Activated naive CD4-positive, alpha-beta T cell treated with anti-CD3 and anti-CD28 coated beads for 36 hours (primary cell): Measurements from ENCODE around the gene SKIC8. TPM values are rescaled to one million over a fixed set of nuclear protein-coding genes. Genes with fewer than 3 reads are reported as not detected.
A peak's percentile ranks its signal among the peaks of the same experiment; 100 is the strongest.

Source experiments
- CTCF ChIA-PET: fragments of 350-600 bp; sonication (Branson Sonifier 250); formaldehyde crosslinking; loops from one replicate; lab custom pipeline; 2021; ENCODE audit warnings: antibody characterized with exemption; lab: Charles Lee
- DNase-seq: peaks from one replicate; pipeline ENCODE4 v3.0.0-alpha.2; 2020
- H3K27ac Mint-ChIP-seq: one replicate; pipeline ENCODE4 v1.8.0; 2021; ENCODE audit warnings: mild to moderate bottlenecking, mixed read lengths
- H3K27me3 Mint-ChIP-seq: one replicate; pipeline ENCODE4 v1.8.0; 2021; ENCODE audit warnings: low read depth, mixed read lengths
- H3K36me3 Mint-ChIP-seq: one replicate; pipeline ENCODE4 v1.8.0; 2021; ENCODE audit warnings: low read depth, mixed read lengths
- H3K4me1 Mint-ChIP-seq: one replicate; pipeline ENCODE4 v1.8.0; 2021; ENCODE audit warnings: low read depth, mixed read lengths
- H3K4me3 Mint-ChIP-seq: one replicate; pipeline ENCODE4 v1.8.0; 2021; ENCODE audit warnings: mild to moderate bottlenecking, moderate library complexity, mixed read lengths
- H3K9me3 Mint-ChIP-seq: one replicate; pipeline ENCODE4 v1.8.0; 2021; ENCODE audit warnings: mixed read lengths
- intact Hi-C: fragments of 100-400 bp; cut with micrococcal nuclease; formaldehyde crosslinking; loops from one replicate; pipeline ENCODE4 v1.15.1; 2023
- total RNA-seq, 2 experiments: library from RNA; stranded (reverse); gene quantifications; one replicate each; pipeline ENCODE4 v1.2.3, GENCODE V29; 2021

The SKIC8 gene
- total RNA-seq, 2 experiments from 2014 or later, result 44.2 to 46.9 TPM

DNA sequence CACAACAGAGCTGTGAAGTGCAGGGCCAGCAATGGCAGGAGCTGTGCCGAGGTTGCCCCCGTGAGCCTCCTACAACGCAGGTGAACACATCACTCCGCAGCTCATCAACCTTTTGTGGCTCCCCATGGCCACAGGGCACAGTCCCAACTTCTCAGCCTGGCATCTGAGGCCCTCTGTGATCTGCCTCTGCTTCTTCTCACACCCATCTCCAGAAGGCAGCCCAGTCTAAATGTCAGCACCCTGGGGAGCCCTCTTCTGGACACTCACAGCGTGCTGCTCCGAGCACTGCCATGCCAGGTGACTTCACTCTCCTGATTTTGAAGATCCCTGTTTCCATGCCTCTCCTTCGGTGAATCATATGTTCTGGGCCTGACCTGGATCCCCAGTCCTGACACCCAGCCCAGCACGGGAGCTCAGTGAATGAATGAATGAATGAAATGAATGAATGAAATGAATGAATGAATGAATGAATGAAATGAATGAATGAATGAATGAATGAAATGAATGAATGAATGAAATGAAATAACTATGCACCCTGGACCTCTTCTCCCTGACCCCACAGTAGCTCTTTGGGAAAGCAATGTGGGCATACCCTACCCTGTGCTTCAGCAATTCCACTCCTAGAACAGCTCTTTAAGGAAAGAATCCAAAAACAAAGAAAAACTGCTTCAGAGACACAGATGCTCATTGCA is 17.9 kb upstream of the SKIC8 start:
- no peak for DNase-seq

DNA sequence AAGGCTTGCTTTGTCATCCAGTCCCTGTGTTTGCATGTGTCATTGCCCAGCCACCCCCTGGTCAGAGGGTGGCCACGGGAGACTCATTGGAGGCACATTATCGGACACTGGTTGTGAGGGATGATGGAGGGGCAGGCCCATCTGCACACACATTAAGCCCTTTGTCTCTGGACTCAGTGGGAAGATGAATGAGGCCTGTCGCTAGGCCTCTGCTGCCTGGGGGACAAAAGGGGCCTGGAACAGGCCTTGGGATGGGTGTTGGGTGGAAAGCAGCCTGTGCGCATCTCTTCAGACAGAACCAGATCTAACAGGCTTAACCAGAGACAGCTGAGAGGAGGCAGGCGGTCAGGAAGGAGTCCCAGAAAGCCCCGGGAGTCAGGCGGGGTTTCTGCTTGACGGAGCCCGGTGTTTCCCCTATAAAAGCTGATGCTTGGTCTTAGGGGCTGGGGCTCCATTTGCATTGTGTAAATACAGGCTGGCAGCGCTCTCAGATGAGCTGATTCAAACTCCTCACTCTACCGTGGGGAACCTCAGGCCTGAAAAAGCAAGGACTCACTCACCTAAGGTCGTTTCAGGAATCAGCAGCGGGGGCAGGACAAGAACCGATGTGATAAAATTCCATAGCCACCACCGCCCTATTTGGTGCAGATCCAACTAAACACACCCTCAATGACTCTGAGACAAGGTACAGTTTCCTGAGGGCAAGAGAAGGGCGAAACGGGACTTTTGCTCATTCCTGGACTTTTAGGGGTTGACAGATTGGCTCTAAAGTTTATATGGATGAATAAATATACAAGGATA is 17.1 kb upstream of the SKIC8 start:
- intact Hi-C loops, result no loop called here
- no peak overlapping the region for H3K4me3 Mint-ChIP-seq
- CTCF ChIA-PET, result no interaction called here
- no peaks in the 10 kb centered on the region for H3K27me3 Mint-ChIP-seq
- H3K27ac Mint-ChIP-seq, result no peak overlapping the region
- no peaks in the 10 kb centered on the region for H3K9me3 Mint-ChIP-seq
- no peaks in the 10 kb centered on the region for H3K4me1 Mint-ChIP-seq
- H3K36me3 Mint-ChIP-seq, result no peaks in the 10 kb centered on the region
- DNase-seq, result no peak

More for the DNA sequence above, 17.9 kb upstream of the SKIC8 start:
- Mint-ChIP-seq H3K36me3 (no peaks in the 10 kb centered on the region), H3K9me3 (no peaks in the 10 kb centered on the region), H3K4me1 (no peaks in the 10 kb centered on the region), H3K27ac (no peak overlapping the region), H3K4me3 (no peak overlapping the region), H3K27me3 (no peaks in the 10 kb centered on the region)
- intact Hi-C loops, result no loop called here
- CTCF ChIA-PET, result interaction anchor here (0.9 kb wide), 1 partner anchor 31 kb away, joined by 3 read pairs; no protein-coding TSS in a partner anchor

DNA sequence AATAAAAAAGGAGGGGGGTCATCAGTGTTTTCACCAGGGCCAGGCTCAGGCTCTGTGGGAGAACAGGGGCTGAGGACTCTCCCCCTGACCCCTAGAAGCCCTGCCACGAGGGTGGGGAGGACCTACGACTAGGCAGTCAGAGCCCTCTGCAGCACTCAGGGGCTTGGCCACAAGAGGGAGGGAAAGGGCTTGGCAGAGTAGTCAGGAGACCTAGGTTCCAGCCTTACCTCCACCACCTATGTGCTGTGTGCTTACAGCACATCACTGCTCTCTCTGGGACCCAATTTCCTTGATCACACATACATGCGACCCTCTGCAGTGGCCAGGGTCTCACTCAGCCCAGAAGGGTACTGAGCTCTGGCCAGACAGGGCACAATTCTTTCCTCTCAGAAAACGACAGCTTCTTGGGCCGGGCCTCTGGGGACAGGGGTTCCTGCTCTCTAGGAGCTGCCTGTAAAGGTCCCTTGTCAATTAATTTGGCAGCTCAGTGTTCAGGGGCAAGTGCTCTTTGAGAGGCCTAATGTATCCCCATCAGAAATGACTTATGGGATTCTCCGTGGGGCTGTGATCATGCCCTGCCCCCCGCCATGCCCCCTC is 16.4 kb upstream of the SKIC8 start:
- intact Hi-C loops, result no loop called here
- Mint-ChIP-seq H3K4me1 (no peaks in the 10 kb centered on the region), H3K27me3 (no peaks in the 10 kb centered on the region)

DNA sequence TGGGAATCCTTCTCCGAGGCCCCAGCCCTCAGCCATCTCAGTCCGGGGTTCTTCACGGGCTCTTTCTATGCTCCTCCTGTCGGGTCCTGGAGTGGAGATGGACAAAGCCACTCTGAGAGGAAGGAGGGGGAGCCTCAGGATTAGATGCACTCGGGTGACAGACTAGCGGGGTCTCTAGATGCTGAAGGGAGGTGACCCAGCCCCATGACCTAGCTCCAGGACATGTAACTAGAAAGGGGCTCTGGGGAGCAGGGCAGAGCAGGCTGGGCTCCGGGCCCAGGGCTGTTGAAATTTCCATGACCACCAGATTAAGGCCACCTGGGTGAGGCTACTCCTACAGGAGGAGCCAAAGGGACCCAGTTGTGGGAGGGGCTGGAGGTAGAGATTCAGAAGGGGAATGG is 14.8 kb upstream of the SKIC8 start:
- CTCF ChIA-PET, result no interaction called here
- H3K36me3 Mint-ChIP-seq, result no peaks in the 10 kb centered on the region
- intact Hi-C loops, result no loop called here
- DNase-seq, result no peak
- H3K4me3 Mint-ChIP-seq, result no peak overlapping the region
- H3K27ac Mint-ChIP-seq, result no peak overlapping the region
- no peaks in the 10 kb centered on the region for H3K9me3 Mint-ChIP-seq
- H3K4me1 Mint-ChIP-seq, result no peaks in the 10 kb centered on the region
- H3K27me3 Mint-ChIP-seq, result no peaks in the 10 kb centered on the region

More for the DNA sequence above, 16.4 kb upstream of the SKIC8 start:
- Mint-ChIP-seq H3K9me3 (no peaks in the 10 kb centered on the region), H3K4me3 (no peak overlapping the region), H3K36me3 (no peaks in the 10 kb centered on the region), H3K27ac (no peak overlapping the region)
- CTCF ChIA-PET, result no interaction called here
- DNase-seq, result no peak

DNA sequence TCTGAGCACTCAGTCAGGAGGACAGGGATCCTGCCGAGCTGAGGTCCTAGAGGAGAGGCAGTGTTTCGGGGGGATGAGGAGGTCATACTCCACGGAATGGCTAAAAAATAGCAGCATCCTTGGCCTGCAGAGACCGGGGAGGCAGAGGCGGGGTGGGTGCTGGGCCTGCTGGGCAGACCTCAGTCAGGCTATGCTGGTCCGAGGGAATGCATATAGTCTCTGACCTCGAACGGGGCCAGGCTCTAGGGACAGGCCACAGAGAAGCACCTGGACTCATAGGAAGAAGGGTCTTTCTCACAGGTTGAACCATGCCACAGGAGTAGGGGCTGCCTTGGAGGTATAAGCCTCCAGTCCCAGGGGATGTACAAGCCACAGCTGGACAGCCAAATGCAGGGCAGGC is 14.0 kb upstream of the SKIC8 start:
- intact Hi-C loops, result no loop called here
- Mint-ChIP-seq H3K27me3 (no peaks in the 10 kb centered on the region), H3K4me3 (no peak overlapping the region), H3K27ac (no peak overlapping the region), H3K9me3 (no peaks in the 10 kb centered on the region), H3K4me1 (no peaks in the 10 kb centered on the region), H3K36me3 (no peaks in the 10 kb centered on the region)
- CTCF ChIA-PET, result interaction anchor here (0.6 to 0.8 kb wide), 2 partner anchors 164 to 615 kb away, joined by 3 read pairs; no protein-coding TSS in a partner anchor
- DNase-seq, result no peak

DNA sequence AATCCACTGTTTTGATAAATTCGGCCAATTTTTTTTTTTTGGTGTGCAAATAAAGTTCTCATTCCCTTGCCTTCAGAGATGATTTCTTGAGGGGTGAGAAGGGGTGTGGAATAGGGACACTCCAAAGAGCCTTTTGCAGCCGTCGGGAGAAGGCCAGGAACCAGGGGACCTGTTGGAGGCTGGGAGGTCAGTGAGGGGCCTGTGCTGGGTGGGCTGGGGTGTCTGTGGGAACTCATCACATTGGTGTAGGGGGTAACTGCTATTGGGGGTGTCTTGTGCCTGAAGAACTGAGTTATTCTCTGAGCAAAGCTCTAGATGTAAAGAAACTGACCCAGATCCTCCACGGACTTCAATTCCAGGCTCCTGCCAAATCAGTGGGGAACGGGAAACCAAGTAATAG is 13.5 kb upstream of the SKIC8 start:
- no peak for DNase-seq
- Mint-ChIP-seq H3K4me1 (no peaks in the 10 kb centered on the region), H3K4me3 (no peak overlapping the region), H3K27me3 (no peaks in the 10 kb centered on the region), H3K9me3 (no peaks in the 10 kb centered on the region), H3K36me3 (no peaks in the 10 kb centered on the region), H3K27ac (no peak overlapping the region)
- intact Hi-C loops, result no loop called here
- CTCF ChIA-PET, result interaction anchor here (0.6 to 0.8 kb wide), 3 partner anchors 75 to 615 kb away, joined by 3 to 7 read pairs (median 3); no protein-coding TSS in a partner anchor

DNA sequence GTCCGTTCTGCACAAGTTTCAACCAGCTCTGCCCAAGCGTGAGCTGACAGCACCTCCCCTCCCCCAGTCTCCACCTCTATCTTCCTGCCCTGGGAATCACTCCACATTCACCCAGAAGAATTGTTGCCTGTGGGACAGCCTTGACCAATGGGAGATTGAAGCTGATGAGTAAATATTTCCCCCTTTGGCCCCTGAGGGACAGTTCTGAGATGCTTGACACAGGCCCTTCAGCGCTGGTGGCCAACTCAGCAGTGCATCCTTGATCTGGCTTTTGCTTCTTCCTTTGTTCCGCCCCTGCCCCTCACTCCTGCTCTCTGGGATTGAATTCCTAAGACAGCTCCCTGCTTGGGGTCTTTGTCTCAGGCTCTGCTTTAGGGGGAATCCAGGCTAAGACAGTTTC is 13.1 kb upstream of the SKIC8 start:
- intact Hi-C loops, result no loop called here
- CTCF ChIA-PET, result interaction anchor here (0.7 to 1.2 kb wide), 3 partner anchors 75 to 397 kb away, joined by 3 to 7 read pairs (median 3); no protein-coding TSS in a partner anchor
- Mint-ChIP-seq H3K27me3 (no peaks in the 10 kb centered on the region), H3K4me1 (no peaks in the 10 kb centered on the region), H3K27ac (no peak overlapping the region), H3K4me3 (no peak overlapping the region), H3K36me3 (no peaks in the 10 kb centered on the region), H3K9me3 (no peaks in the 10 kb centered on the region)
- DNase-seq, result no peak

DNA sequence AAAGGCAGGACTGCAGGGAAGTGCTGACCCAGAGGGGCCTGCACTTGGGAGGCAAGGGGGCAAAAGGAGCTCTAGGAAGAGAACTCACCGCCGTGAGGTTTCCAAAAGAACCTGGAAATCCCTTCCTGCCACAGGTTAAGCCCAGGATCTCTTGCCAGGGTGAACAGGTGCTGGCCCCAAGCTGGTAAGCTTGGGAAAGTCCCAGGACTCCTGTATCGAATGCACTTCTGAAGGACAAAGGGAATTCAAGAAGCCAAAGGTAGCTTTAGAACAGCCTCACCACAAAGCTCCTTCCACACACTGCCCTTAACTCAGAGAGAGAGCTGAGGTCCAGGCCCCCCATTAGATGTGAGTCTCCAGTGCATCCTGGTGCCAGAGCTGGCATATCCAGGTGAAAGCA is 11.9 kb upstream of the SKIC8 start:
- Mint-ChIP-seq H3K9me3 (no peaks in the 10 kb centered on the region), H3K27me3 (no peaks in the 10 kb centered on the region), H3K4me1 (no peaks in the 10 kb centered on the region), H3K36me3 (no peaks in the 10 kb centered on the region), H3K4me3 (no peak overlapping the region), H3K27ac (no peak overlapping the region)
- CTCF ChIA-PET, result interaction anchor here (1.2 to 2.9 kb wide), 2 partner anchors 111 to 399 kb away, joined by 3 to 8 read pairs; no protein-coding TSS in a partner anchor
- intact Hi-C loops, result no loop called here
- no peak for DNase-seq

DNA sequence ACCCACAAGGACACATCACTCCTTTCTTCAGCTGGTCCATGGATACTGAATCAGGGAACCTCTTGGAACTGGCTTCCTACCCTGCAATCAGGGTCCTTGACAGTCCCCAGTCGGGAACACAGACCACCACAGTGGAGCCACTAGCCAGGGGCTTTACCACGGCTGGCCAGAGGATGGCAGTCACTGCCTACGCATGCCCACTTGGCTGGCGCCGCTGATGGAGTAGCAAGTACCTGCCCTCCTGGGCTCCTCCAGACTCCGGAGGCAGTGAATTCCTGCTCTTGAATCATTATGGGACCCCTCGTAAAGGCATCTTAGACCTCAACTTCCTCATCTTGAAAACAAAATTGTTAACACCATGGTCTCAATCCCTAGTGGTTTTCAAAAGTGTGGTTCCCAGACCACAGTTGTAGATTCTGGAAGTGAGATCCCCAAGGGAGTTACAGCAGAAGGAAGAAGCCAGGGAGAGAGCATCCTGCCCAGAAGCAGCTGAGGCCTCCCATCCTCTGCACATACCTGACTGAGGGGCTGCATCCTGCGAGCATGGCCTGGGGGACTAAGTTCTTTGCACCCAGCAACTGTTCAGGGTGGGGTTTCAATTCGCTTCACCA is 9.1 kb upstream of the SKIC8 start:
- Mint-ChIP-seq H3K36me3 (no peaks in the 10 kb centered on the region), H3K9me3 (no peaks in the 10 kb centered on the region), H3K27me3 (no peaks in the 10 kb centered on the region), H3K27ac (no peak overlapping the region), H3K4me3 (no peak overlapping the region), H3K4me1 (no peaks in the 10 kb centered on the region)
- CTCF ChIA-PET, result interaction anchor here (0.6 to 2.2 kb wide), 5 partner anchors 9 to 571 kb away, joined by 3 to 6 read pairs (median 4); partner anchors contain the start of gene SKIC8
- DNase-seq, result peak; percentile 75
- intact Hi-C loops, result loop anchor here (1.0 to 2.0 kb wide), 4 partner anchors 107 to 400 kb away; no protein-coding TSS in a partner anchor

DNA sequence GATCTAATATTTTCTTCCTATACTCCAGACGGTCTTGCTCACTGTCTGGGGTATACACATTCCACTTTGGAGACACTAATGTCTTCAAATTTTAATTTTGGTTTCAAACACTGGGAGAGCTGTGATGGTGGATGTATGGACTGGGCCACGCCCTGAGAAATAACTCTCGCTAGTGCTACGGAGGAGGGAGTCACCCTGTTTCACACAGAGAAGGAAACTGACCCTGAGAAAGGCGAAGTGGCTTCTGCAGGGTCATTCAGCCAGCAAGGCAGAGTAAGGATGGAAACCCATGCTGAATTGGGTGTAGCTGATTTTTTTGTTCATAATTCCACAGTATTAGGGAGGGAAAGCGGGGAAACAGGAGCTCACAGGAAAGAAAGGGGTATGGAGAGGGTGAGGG is 8.6 kb upstream of the SKIC8 start:
- Mint-ChIP-seq H3K4me3 (no peak overlapping the region), H3K27me3 (no peaks in the 10 kb centered on the region), H3K4me1 (no peaks in the 10 kb centered on the region), H3K36me3 (no peaks in the 10 kb centered on the region), H3K27ac (no peak overlapping the region), H3K9me3 (no peaks in the 10 kb centered on the region)
- DNase-seq, result no peak
- intact Hi-C loops, result loop anchor here (1.0 to 2.0 kb wide), 4 partner anchors 107 to 401 kb away; no protein-coding TSS in a partner anchor
- CTCF ChIA-PET, result interaction anchor here (0.6 to 2.2 kb wide), 4 partner anchors 115 to 571 kb away, joined by 3 to 4 read pairs (median 4); no protein-coding TSS in a partner anchor

DNA sequence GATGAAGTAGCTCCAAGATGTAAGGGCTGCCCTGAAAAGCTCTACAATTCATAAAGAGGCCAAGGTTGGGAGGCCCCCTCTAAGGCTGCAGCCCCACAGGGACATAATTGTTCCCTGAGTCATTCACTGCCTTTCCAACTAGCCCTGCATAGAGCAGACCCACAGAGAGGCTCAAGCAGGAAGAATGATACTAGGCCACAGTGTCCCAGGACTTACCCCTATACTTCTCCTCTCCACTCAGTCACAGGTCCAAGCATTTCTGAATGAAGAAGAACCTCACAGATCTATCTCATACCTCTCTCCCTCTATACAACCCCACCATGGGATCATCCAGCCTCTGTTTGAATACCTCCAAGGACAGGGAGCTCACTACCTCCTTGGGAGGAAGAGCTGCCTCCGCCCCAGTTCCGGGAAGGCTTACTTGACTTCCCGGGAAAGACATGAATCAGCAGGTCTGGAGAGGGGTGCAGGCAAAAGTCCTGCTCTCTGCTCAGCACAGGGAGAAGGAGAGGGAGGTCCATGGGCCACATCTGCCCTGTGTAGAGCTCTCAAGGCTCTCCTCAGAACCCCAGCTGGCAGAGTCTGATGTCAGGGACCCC is 6.9 kb upstream of the SKIC8 start:
- intact Hi-C loops, result no loop called here

More for the DNA sequence above, 6.9 kb upstream of the SKIC8 start:
- CTCF ChIA-PET, result interaction anchor here (0.7 to 2.2 kb wide), 2 partner anchors 117 to 250 kb away, joined by 3 to 4 read pairs; no protein-coding TSS in a partner anchor
- Mint-ChIP-seq H3K9me3 (no peaks in the 10 kb centered on the region), H3K27ac (no peak overlapping the region), H3K4me3 (no peak overlapping the region), H3K4me1 (peaks cover 6% of the 10 kb centered on the region), H3K27me3 (no peaks in the 10 kb centered on the region), H3K36me3 (no peaks in the 10 kb centered on the region)
- no peak for DNase-seq
